Osteoblast (primary cell): ENCODE results near the gene ADGRG6. TPM values are rescaled to one million over a fixed set of nuclear protein-coding genes. Genes with fewer than 3 reads are reported as not detected.

Source experiments
- DNase-seq: peaks from one replicate; pipeline ENCODE4 v3.0.0; 2011; ENCODE audit warnings: low spot score, mixed read lengths; ENCODE audit not compliant: insufficient read length; ENCODE audit errors: missing footprints
- H2AFZ ChIP-seq: 2 replicates; pipeline ENCODE4 v1.6.0; 2011; ENCODE audit warnings: mild to moderate bottlenecking, low read length
- H3K27ac ChIP-seq: 2 replicates; pipeline ENCODE4 v1.5.1; 2011; ENCODE audit warnings: mild to moderate bottlenecking, low read depth, low read length, moderate library complexity
- H3K27me3 ChIP-seq: 2 replicates; pipeline ENCODE4 v1.6.0; 2012; ENCODE audit warnings: mild to moderate bottlenecking, control low read depth, inconsistent platforms, low read length, moderate library complexity; ENCODE audit not compliant: insufficient read depth
- H3K36me3 ChIP-seq: 2 replicates; pipeline ENCODE4 v1.5.1; 2011; ENCODE audit warnings: mild to moderate bottlenecking, low read length, control low read depth, moderate library complexity; ENCODE audit not compliant: insufficient read depth
- H3K4me1 ChIP-seq: 2 replicates; pipeline ENCODE4 v1.5.1; 2011; ENCODE audit warnings: mild to moderate bottlenecking, low read length, control low read depth, moderate library complexity; ENCODE audit not compliant: insufficient read depth
- H3K4me2 ChIP-seq: 2 replicates; pipeline ENCODE4 v1.6.0; 2011; ENCODE audit warnings: mild to moderate bottlenecking, low read length; ENCODE audit not compliant: insufficient read depth
- H3K4me3 ChIP-seq: fragments of 200-600 bp; sonication (generic); 3 replicates; pipeline ENCODE4 v1.5.1; 2012; ENCODE audit warnings: mild to moderate bottlenecking, low read length, inconsistent platforms; ENCODE audit not compliant: insufficient read depth
- H3K79me2 ChIP-seq: 2 replicates; pipeline ENCODE4 v1.6.0; 2012; ENCODE audit warnings: mild to moderate bottlenecking, low read length, control low read depth, inconsistent platforms; ENCODE audit not compliant: insufficient read depth
- H3K9me3 ChIP-seq: 2 replicates; pipeline ENCODE4 v1.5.1; 2011; ENCODE audit warnings: low read depth, low read length, control low read depth
- H4K20me1 ChIP-seq: 2 replicates; pipeline ENCODE4 v1.6.0; 2012; ENCODE audit warnings: mild to moderate bottlenecking, low read length, control low read depth; ENCODE audit not compliant: insufficient read depth
- total RNA-seq: library from RNA; depleted of rRNA; stranded (reverse); fragments of >200 nt; gene quantifications from 2 replicates; pipeline ENCODE4 v1.2.3, GENCODE V29; 2012
- TF ChIP-seq, protein P1 (sequence below): IDR thresholded peaks from 2 replicates; pipeline ENCODE4 v1.5.1; 2011; ENCODE audit warnings: mild to moderate bottlenecking, low read depth, low read length, moderate library complexity; ENCODE audit errors: extremely low read depth

Gene ADGRG6
- total RNA-seq, 1 donor = 0.36 TPM

DNA sequence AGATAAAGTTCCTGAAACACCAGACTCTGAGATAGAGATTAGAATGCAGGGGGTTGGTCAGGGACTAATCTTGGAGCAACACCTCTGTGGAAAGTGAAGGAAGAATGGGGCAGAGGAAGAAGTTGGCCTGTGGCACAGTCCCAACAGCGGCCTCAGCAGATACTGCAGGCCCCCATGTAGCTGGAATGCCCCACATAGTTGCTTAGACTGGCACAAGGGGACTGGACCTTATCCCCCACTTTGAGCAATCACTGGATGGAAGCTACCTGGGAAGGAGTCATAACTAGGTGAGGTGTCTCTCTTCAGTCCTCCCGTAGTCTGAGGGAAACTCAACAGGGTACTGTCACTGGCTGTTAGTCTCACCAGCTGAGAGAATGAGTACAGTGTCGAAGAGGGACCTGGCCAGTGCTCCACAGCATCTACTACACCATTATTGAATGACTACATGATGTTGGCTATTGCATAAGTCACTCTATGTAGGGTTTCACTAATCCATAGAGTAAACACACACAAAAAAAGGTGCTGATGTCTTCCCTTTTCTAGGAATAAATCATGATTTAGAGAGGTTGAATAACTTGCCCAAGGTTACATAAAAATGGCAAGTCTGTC is 47.5 kb downstream of the ADGRG6 start:
- no peak overlapping the region for H3K27ac ChIP-seq
- H3K4me1 ChIP-seq = no peaks in the 10 kb centered on the region
- TF ChIP-seq, protein P1, sequence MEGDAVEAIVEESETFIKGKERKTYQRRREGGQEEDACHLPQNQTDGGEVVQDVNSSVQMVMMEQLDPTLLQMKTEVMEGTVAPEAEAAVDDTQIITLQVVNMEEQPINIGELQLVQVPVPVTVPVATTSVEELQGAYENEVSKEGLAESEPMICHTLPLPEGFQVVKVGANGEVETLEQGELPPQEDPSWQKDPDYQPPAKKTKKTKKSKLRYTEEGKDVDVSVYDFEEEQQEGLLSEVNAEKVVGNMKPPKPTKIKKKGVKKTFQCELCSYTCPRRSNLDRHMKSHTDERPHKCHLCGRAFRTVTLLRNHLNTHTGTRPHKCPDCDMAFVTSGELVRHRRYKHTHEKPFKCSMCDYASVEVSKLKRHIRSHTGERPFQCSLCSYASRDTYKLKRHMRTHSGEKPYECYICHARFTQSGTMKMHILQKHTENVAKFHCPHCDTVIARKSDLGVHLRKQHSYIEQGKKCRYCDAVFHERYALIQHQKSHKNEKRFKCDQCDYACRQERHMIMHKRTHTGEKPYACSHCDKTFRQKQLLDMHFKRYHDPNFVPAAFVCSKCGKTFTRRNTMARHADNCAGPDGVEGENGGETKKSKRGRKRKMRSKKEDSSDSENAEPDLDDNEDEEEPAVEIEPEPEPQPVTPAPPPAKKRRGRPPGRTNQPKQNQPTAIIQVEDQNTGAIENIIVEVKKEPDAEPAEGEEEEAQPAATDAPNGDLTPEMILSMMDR = no peak
- H3K4me3 ChIP-seq = no peak overlapping the region
- no peaks in the 10 kb centered on the region for H3K79me2 ChIP-seq
- no peak for DNase-seq
- no peaks in the 10 kb centered on the region for H3K36me3 ChIP-seq
- no peaks in the 10 kb centered on the region for H3K27me3 ChIP-seq
- H3K4me2 ChIP-seq = no peak overlapping the region
- H4K20me1 ChIP-seq = no peaks in the 10 kb centered on the region
- H3K9me3 ChIP-seq = no peaks in the 10 kb centered on the region
- no peak overlapping the region for H2AFZ ChIP-seq

- no peak for DNase-seq
- no peak overlapping the region for H3K27ac ChIP-seq
- H3K4me3 ChIP-seq = no peak overlapping the region
- TF ChIP-seq, protein P1 = no peak
- no peaks in the 10 kb centered on the region for H3K9me3 ChIP-seq
- H3K4me2 ChIP-seq = no peak overlapping the region
- H4K20me1 ChIP-seq = no peaks in the 10 kb centered on the region
- no peak overlapping the region for H2AFZ ChIP-seq
- H3K4me1 ChIP-seq = no peaks in the 10 kb centered on the region
- no peaks in the 10 kb centered on the region for H3K36me3 ChIP-seq
- no peaks in the 10 kb centered on the region for H3K27me3 ChIP-seq
- H3K79me2 ChIP-seq = no peaks in the 10 kb centered on the region
Measured at GRCh38 chr6:142350309-142350708, 48.5 kb downstream of the ADGRG6 start.

- DNase-seq = no peak
- no peak overlapping the region for H3K4me2 ChIP-seq
- no peak overlapping the region for H2AFZ ChIP-seq
- no peaks in the 10 kb centered on the region for H3K27me3 ChIP-seq
- H3K36me3 ChIP-seq = no peaks in the 10 kb centered on the region
- H3K4me3 ChIP-seq = no peak overlapping the region
- no peaks in the 10 kb centered on the region for H3K4me1 ChIP-seq
- H3K27ac ChIP-seq = no peak overlapping the region
- no peaks in the 10 kb centered on the region for H3K79me2 ChIP-seq
- H4K20me1 ChIP-seq = no peaks in the 10 kb centered on the region
- no peaks in the 10 kb centered on the region for H3K9me3 ChIP-seq
- TF ChIP-seq, protein P1 = no peak
Measured at GRCh38 chr6:142353690-142354089, 51.9 kb downstream of the ADGRG6 start.

- no peak overlapping the region for H3K27ac ChIP-seq
- no peaks in the 10 kb centered on the region for H3K9me3 ChIP-seq
- TF ChIP-seq, protein P1 = no peak
- H2AFZ ChIP-seq = no peak overlapping the region
- no peak for DNase-seq
- no peaks in the 10 kb centered on the region for H3K79me2 ChIP-seq
- no peaks in the 10 kb centered on the region for H3K27me3 ChIP-seq
- no peak overlapping the region for H3K4me3 ChIP-seq
- H3K36me3 ChIP-seq = no peaks in the 10 kb centered on the region
- no peaks in the 10 kb centered on the region for H4K20me1 ChIP-seq
- H3K4me2 ChIP-seq = no peak overlapping the region
- no peaks in the 10 kb centered on the region for H3K4me1 ChIP-seq
Measured at GRCh38 chr6:142354650-142355049, 52.8 kb downstream of the ADGRG6 start.
